ENCODE results near the gene MCC.
"Not testable (repeated sequence)": the region's sequence is repeated elsewhere in the genome, so short reads cannot be mapped to it uniquely, and the experiment has no call there.

The MCC gene

GRCh38 chr5:113099822-113100221 lies 388.4 kb downstream of the MCC start:
- no peak for DNase-seq

GRCh38 chr5:113098378-113098777 lies 389.9 kb downstream of the MCC start:
- no peak for DNase-seq

GRCh38 chr5:113095831-113096230 lies 392.4 kb downstream of the MCC start:
- no peak for DNase-seq

GRCh38 chr5:113093558-113093957 lies 394.7 kb downstream of the MCC start:
- no peak for DNase-seq

GRCh38 chr5:113092683-113093082 lies 395.6 kb downstream of the MCC start:
- no peak for DNase-seq

GRCh38 chr5:113091622-113092021 lies 396.6 kb downstream of the MCC start:
- no peak for DNase-seq

GRCh38 chr5:113090336-113091106 lies 397.7 kb downstream of the MCC start:
- DNase-seq = no peak

GRCh38 chr5:113089653-113090335 lies 398.5 kb downstream of the MCC start:
- DNase-seq = no peak

- DNase-seq = no peak
Measured at GRCh38 chr5:113087976-113088514, 400.2 kb downstream of the MCC start.

GRCh38 chr5:113085880-113086409 lies 402.3 kb downstream of the MCC start:
- no peak for DNase-seq

- no peak for DNase-seq
Measured at GRCh38 chr5:113085084-113085414, 403.2 kb downstream of the MCC start.

GRCh38 chr5:113084402-113085083 lies 403.7 kb downstream of the MCC start:
- DNase-seq = peak; percentile 64

- no peak for DNase-seq
Measured at GRCh38 chr5:113083481-113083880, 404.8 kb downstream of the MCC start.

- no peak for DNase-seq
Measured at GRCh38 chr5:113082547-113082905, 405.7 kb downstream of the MCC start.

GRCh38 chr5:113081881-113082546 lies 406.2 kb downstream of the MCC start:
- DNase-seq = no peak

- DNase-seq = peak; percentile 65
Measured at GRCh38 chr5:113081091-113081839, 407.0 kb downstream of the MCC start.

GRCh38 chr5:113076649-113077048 lies 411.6 kb downstream of the MCC start:
- DNase-seq = not testable (repeated sequence)

- DNase-seq = no peak
Measured at GRCh38 chr5:113075019-113075418, 413.2 kb downstream of the MCC start.

GRCh38 chr5:113073629-113074034 lies 414.6 kb downstream of the MCC start:
- DNase-seq = not testable (repeated sequence)

GRCh38 chr5:113071401-113071800 lies 416.9 kb downstream of the MCC start:
- no peak for DNase-seq

GRCh38 chr5:113070901-113071300 lies 417.4 kb downstream of the MCC start:
- no peak for DNase-seq

GRCh38 chr5:113068559-113068958 lies 419.7 kb downstream of the MCC start:
- DNase-seq = no peak
